ENCODE results near the gene DICER1.
"Not testable (repeated sequence)": the region's sequence is repeated elsewhere in the genome, so short reads cannot be mapped to it uniquely, and the experiment has no call there.

Gene DICER1

DNA sequence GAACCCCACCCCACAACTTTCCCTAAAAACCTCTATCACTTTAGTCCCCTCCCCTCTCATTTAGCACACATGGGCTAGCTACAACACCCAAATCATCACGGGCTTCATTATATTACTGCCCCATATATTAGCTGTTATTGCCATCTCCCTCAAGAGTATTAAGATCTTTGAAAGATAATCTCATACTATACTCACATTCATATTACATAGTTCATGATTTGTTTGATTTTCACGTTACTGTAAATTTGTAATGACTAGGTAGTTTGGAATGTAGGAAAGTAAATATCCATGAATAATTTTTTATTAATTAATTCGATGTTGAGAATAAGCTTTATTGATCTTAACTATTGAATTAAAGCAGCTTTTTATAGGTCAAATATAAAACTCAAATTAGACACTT lies 7.9 kb downstream of the DICER1 start:
- DNase-seq (ENCODE audit: low read depth in 4 of 4, low spot score in 1 of 4), result no peak

DNA sequence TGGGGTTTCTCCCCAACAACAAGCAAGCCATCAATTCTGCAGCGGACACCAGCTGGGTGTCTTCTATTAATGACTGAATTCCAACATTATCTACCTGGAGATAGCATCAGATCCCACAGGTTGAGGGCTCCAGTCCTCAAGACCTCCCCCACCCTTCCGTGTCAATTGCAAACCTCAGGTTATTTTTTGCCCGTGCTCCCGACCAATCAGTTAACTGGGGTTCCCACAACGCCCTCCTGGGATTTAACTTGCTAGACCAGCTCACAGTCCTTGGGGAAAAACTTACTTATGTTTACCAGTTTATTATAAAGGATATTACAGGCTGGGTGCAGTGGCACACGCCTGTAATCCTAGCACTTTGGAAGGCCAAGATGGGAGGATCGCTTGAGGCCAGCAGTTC lies 9.7 kb downstream of the DICER1 start:
- DNase-seq (ENCODE audit: low read depth in 4 of 4, low spot score in 1 of 4), result no peak

DNA sequence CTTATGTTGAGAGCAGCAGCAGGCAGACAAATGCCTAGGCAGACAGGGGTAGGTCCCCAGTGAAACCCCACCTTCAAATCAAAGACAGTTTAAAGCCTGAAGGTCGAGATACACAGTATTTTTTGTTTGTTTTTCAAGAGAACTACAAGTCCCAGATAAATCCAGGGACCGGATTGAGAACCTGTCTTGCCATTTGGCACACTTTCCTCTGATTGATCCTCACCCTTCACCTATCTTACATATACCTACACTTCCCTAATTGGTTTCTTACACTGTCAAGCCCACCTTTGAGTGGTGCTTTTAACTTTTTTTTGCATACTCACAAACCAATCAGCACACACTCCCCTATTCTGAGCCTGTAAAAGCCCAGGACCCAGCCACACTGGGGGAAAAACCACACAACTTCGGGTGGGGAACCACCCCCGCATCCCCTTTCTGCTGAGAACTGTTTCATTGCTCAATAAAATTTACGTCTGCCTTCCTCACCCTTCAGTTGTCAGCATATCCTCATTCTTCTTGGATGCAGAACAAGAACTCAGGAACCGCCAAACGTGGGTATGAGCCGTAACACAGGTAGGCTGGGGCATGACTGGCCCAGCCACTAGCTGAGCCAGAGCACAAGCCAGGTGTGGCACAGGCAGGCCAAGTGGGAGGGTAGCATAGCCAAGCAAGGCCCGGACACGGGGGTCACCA lies 11.1 kb downstream of the DICER1 start:
- no peak for DNase-seq (ENCODE audit: low read depth in 4 of 4, low spot score in 1 of 4)

DNA sequence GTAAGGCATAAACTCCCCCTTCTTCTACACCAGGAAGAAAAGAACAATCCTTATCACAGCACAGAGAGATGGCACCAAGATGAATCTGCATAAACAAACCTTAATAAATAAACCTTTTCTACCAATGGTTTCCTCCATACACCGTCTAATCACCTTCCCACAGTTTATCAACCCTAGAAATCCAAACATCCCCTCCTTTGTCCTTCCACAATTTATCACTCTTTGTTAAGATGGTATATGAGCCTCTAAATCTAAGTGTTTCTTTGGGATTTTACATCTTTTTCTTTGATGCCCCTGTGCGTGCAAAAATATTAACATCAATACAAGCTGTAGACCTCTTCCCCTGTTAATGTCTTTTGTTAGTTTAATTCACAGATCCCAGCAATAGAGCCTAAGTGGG lies 12.5 kb downstream of the DICER1 start:
- no peak for DNase-seq (ENCODE audit: low read depth in 4 of 4, low spot score in 1 of 4)

DNA sequence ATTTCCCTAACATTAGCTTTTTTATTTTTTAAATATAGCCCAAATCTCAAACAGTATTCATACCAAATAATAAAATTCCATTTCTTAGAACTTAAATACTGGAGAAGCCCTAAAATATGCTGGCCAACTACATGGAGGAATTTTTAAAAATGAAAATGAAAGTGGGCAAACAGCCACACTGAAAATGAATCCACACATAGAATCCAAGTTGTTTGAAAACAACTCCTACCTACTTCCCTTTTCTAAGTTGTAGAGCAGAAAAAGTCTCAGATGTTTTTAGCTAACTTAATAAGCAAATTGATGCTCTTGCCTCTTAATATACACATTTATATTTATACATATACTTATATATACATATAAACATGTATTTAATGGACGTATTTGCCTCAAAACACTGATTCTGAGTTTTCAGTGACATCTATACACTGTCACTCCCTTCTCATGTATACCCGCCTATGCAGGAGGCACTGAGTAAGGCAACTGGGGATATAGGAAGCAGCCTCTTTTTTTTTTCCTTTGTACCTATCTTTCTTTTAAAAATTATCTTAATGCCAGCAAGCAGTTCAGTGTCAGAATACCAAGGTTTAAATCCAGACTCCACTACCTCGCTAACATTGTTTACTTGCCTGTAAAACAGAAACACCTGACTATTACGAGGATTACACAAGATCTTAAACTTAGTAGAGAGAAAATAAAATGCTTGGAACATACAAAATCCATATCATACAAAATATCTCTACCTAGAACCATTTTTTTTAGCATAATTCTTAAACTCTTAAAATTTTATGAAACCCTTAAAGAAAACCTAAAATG lies 13.3 kb downstream of the DICER1 start:
- DNase-seq (ENCODE audit: low read depth in 4 of 4, low spot score in 1 of 4), result no peak

DNA sequence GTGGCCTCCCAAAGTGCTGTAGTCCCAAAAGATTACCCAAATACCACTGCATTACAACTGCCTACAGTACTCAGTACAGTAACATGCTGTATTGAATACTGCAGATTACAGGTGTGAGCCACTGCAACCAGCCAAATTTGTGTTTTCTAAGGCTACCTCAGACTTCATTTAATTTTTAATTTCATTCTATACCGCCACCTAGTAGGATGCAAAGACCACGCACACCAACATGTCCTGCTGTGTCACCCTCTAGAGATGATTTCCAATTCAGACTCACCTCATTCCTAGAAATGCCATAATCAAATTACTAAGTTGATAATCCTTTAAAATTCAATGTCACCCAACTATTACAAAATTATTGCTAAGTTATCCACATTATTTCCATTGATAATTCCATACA lies 15.1 kb downstream of the DICER1 start:
- no peak for DNase-seq (ENCODE audit: low read depth in 4 of 4, low spot score in 1 of 4)

DNA sequence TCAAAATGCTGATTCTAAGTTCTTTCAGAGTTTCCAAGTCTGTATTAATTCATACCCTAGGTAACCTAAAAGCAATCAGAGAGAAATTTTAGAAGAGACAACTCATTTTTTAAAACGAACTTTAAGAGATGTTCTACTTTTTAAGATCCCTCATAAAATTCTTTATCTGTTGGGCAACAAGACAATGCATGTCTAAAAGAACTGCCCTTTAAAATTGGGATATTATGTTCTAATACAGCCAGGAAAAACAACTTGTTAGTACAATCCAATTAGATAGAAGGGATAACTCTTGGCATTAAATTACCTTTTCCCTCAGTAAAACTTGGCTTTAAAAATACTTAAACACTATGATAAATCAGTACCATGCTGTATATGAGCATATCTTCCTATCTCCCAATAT lies 15.6 kb downstream of the DICER1 start:
- DNase-seq (ENCODE audit: low read depth in 4 of 4, low spot score in 1 of 4), result no peak

DNA sequence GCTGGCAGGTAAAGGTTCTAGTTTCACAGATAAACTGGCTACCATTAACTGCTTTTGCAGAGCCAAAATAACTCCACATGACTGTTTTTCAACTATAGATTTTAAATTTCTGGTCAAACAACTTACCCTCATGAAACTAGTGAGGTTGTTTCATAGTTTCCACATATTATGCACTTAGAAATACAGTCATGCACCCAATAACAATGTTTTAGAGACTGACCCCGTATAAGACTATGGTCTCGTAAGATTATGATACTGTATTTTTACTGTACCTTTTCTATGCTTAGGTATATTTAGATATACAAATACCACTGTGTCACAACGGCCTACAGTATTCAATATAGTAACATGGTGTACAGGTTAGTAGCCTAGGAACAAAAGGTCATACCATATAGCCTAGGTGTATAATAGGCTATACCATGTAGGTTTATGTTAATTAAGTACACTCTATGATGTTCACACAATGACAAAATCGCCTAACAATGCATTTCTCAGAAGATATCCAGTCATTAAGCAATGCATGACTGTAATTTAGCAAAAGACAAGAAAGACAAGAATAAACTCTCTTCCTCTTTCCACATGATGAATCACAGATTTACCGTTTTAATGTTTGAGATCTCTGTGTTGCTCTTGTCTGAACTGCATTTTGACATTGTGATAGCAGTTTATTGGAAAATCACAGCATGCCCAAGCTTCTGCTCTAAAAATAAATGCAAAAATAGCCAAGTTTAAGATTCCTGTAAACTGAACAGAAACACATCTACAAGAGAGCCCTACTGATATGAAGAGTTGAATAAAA lies 17.1 kb downstream of the DICER1 start:
- no peak for DNase-seq (ENCODE audit: low read depth in 4 of 4, low spot score in 1 of 4)

DNA sequence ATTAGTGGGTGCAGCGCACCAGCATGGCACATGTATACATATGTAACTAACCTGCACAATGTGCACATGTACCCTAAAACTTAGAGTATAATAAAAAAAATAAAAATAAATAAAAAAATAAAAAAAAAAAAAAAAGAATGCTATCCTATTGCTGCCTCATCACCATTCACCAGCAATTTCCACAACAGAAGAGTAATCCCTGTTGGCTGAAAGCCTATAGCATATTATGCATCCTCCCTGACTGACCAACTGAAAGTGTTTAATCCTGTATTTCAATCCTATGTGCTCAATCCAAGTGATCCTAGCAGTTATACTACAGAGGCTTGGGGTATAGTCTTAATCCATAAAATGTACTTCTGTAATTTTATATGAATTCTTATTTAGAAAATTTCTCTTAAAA lies 18.5 kb downstream of the DICER1 start:
- no peak for DNase-seq (ENCODE audit: low read depth in 4 of 4, low spot score in 1 of 4)

DNA sequence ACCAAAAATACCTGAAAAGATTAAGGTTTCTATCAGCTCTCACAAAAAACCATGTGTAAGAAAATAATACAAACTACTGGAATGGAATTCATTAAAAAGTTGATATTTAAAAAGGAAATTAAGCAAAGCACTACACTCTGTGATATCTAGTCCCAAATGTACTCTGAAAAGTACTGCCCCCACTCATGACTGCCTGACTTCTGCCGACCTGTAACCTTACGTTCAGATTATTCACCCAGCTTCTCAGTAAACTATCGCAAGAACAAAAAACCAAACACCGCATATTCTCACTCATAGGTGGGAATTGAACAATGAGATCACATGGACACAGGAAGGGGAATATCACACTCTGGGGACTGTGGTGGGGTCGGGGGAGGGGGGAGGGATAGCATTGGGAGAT lies 18.9 kb downstream of the DICER1 start:
- not testable (repeated sequence) for DNase-seq (ENCODE audit: low read depth in 4 of 4, low spot score in 1 of 4)

DNA sequence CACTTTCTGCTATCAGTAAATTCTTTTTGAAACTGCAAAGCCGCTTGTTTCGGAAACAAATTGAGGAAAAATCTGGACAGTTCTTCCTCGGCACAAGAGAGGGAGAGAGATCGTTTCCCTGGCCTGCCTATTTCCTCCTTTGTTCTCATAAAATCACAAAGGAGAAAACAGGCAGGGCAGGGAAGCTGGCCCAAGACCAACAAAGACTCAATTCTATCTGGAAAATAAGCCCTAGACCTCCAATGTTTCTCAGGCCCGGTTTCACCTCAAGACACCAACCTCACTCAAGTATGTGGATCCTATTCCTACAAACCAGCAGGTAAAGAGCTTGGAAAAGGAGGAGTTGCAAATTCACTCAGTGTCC lies 19.5 kb downstream of the DICER1 start:
- DNase-seq (ENCODE audit: low read depth in 4 of 4, low spot score in 1 of 4), result no peak

DNA sequence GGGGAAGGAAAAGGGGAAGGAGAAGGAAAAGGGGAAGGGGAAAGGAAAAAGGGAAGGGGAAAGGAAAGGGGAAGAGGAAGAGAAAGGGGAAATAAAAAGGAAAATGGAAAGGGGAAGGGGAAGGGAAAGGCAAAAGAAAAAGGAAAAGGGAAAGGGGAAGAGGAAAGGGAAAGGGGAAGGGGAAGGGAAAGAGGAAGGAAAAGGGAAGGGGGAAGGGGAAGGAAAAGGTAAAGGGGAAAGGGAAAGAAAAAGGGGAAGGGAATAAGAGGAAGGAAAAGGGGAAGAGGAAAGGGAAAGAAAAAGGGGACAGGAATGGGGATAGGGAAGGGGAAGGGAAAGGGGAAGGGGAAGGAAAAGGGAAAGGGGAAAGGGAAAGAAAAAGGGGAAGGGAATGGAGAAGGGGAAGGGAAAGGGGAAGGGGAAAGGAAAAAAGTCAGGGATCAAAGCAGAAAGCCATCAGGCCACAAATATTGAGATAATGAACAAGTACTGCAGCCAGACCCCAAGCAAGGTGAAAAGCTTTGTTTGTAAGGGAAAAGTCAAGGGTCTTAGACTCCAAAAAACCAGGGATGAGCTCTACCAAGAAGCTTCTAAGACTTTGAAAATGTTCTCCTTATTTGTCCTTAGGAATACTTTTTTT lies 20.0 kb downstream of the DICER1 start:
- no peak for DNase-seq (ENCODE audit: low read depth in 4 of 4, low spot score in 1 of 4)

DNA sequence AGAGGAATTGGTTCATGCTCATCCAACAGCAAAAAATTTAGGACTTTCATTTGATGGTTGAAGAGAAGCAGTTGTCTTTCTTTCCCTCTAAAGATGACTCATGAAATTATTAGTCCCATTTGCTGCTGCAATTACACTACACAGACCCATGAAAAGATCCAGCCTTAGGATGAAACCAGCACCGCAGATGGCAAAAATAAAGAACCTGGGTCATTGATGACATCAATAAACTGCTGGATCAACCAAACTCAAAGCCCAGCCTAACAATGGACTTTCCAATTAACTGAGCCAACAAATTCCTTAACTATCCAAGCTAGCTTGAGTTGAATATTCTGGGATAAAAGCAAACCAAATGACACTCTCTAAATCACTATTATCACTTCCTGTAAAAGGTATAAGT lies 20.7 kb downstream of the DICER1 start:
- no peak for DNase-seq (ENCODE audit: low read depth in 4 of 4, low spot score in 1 of 4)

DNA sequence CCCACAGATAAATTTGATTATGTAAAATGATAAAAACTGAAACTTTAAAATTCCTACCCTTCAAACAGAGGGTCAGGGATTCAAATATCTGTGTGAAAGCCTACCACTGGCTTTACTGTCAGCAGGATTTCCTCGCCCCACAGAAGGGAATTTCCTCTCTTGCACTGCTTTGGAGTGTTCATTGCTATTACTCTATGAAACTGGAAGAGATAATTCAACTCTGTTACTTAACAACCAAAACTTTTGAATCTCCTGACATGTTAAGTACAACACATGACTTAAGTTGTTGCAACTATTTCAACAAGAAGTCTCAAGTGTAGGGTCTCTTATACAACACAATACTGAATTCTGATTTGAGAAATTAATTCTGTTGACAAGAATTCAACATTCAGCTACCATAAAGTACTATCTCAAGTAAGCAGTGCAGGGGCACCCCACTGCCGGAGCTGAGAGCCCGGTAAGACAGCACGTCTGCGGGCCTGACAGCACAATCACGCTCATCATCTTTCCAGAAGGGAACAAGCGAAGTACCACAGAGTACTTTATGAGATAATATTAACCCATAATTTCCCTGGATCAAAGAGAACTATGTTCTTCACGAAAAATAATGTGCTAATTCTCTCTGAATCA lies 22.9 kb downstream of the DICER1 start:
- DNase-seq (ENCODE audit: low read depth in 4 of 4, low spot score in 1 of 4), result no peak

DNA sequence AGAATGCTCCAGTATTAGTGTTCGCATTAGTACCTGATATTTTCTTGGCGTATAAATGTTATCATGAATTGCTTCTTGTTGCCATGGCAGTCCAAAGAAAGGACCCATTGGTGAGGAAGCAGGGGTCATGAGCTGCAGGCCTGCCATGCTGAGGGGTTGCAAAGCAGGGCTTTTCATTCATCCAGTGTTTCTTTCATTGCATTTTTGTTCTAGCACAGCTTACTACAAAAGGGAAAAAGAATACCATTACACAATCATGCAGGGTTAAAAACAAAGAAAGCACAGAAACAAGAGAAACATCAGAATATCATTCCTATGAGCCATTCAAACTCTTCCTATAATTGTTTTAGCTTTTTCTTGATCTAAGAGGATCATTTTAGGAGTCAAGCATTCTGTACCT lies 24.0 kb downstream of the DICER1 start:
- no peak for DNase-seq (ENCODE audit: low read depth in 4 of 4, low spot score in 1 of 4)

DNA sequence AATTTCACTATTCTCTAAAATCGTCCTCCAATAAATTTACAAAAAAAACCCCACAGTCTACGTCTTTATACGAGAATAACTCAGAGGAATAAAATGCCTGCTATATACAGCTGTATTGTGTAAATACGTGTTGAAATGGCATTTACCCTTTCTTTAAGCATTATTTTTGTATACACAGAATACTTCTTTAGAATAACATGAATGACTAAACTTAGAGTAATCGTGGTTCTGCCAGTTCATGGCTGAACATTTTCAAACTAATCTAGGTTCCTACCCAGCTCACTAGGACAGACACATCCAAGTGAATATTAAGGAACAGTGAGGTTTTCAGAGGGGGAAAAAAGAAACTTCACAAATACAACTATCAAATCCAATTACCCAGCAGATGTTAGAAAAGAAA lies 24.6 kb downstream of the DICER1 start:
- DNase-seq (ENCODE audit: low read depth in 4 of 4, low spot score in 1 of 4), result no peak

DNA sequence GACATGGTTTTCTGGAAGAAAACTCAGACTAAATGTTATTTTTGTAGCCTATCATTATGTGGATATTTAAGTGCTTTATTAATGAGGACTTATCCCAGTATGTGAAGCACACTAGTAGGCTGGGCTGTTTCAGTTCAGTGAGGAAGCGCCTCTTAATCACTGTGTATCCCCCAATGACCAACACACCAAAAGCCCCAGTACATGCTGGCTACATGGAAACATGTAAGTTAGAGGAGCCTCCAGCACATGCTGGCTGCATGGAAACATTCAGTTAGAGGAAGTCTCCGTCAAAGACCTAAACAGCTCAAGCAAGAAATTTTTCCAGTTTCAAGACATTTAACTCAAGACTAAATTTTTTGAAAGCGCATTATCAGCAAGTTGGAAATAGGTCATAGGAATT lies 26.8 kb downstream of the DICER1 start:
- DNase-seq (ENCODE audit: low read depth in 4 of 4, low spot score in 1 of 4), result no peak

DNA sequence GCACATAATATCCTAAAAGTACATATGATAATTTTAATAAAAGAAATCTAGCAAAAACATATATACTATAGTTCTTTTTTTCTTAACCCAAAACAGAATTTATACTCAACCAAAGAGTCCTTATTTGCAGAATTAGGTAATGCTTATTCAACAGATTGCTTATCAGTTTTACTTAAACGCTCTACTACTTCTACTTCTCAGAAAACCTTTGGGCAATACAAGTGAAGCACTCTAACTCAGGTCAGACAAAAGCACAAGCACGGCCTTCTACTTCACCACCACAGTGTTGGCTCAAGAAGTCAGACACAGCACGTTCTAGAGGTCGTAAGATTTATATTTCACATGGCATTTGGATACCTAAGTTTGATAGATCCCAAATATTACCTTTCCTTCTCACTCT lies 29.2 kb downstream of the DICER1 start:
- DNase-seq (ENCODE audit: low read depth in 4 of 4, low spot score in 1 of 4), result no peak

DNA sequence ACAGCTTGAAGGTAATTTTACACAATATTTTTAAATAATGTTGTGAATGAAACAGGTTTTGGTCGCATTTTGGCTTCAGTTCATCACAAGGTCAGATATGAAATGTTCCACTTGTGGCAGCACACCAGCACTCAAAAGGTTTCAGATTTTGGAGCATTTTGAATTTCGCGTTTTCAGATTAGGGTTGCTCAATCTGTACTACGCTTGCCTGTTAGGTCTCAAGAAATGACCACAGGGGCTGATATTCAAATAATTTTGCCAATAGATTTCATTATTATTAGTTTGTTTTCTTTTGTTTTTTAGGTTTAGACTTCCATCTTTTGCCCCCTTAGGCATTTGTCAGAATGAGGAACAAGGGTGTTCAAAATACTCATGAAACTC lies 29.8 kb downstream of the DICER1 start:
- no peak for DNase-seq (ENCODE audit: low read depth in 4 of 4, low spot score in 1 of 4)

DNA sequence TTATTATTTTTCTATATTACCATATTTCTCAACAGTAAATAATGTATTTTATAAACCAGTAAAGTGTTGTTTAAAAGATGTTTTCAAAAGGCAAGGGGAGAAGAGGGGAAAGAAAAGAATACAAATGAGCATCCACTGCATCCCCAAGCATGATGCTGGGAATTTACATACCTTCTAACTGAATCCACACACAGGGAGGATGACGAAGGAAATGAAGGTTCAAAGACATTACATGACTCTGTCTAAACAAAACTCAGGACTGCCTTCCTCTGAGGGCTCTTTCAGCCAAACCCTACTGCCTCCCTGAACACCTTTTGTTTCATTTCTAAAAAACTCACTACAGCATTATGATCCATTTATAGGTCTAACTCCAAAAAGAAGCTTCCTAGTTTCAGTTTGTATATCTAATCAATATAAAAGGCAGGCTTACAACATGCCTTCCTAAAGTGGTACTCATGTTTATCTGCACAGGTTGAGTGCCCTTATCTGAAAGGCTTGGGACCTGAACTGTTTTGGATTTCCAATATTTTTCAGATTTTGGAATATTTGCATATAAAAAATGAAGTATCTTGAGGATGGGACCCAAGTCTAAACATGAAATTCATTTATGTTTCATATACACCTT lies 30.3 kb downstream of the DICER1 start:
- no peak for DNase-seq (ENCODE audit: low read depth in 4 of 4, low spot score in 1 of 4)

DNA sequence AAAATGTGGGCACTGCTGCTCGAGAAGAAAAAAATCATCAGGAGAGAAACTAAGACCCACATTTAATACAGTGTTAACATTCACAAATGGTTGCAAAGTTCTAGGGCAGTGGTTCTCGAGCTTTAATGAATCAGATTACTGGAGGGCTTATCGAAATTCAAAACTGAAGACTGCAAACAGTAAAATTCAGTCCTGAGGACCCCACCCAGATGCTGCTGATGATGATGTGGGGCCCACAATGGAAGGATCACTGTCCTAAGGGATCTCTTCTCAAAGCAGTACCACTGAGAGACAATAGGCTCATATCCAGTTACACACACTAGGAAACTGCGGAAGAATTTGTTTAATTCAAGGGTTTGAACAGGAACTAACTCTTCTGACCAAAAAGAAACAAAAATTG lies 31.4 kb downstream of the DICER1 start:
- no peak for DNase-seq (ENCODE audit: low read depth in 4 of 4, low spot score in 1 of 4)

Data from stimulated activated CD4-positive, alpha-beta T cell treated with anti-CD3 and anti-CD28 coated beads, Interleukin-1b, Interleukin-23, amount 100 ng/mL, for 24 hours (primary cell).